ENCODE results near the gene AFF1. TPM values are rescaled to one million over a fixed set of nuclear protein-coding genes. Genes with fewer than 3 reads are reported as not detected.

AFF1 gene
- total RNA-seq, 4 donors from 2014 or later, result 105 to 152 (median 111) TPM

DNA sequence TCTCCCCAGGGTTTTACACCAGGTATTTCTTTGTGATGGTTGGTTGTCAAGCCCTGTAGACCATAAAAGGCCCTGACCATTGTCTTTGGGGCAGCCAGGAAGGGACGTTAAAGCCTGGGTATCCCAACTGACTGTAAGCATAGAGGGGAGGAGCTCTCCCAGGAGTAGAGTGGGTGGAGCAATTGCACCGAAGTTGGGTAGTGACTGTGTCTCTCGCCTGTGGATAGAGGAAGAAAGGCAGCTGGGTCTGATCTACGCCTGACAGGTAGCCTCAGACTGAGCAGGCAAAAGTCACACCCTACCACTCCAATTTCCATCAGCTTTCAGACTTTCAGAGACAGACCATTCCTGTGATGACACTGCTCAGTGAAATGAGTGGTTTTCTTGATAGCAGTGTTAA, 162.3 kb downstream of the AFF1 start:
- Histone ChIP-seq H3K4me3 (no peak overlapping the region), H3K27ac (no peak overlapping the region), H3K4me1 (peaks cover 0 to 47% (median 7%) of the 10 kb centered on the region in 4 donors), H3K36me3 (peaks cover 0 to 18% (median 0%) of the 10 kb centered on the region in 3 donors), H3K27me3 (no peaks in the 10 kb centered on the region), H3K9me3 (no peaks in the 10 kb centered on the region)
- no peak for TF ChIP-seq POLR2A (IDR thresholded peaks at IDR 0.05)
- TF ChIP-seq, protein P1, sequence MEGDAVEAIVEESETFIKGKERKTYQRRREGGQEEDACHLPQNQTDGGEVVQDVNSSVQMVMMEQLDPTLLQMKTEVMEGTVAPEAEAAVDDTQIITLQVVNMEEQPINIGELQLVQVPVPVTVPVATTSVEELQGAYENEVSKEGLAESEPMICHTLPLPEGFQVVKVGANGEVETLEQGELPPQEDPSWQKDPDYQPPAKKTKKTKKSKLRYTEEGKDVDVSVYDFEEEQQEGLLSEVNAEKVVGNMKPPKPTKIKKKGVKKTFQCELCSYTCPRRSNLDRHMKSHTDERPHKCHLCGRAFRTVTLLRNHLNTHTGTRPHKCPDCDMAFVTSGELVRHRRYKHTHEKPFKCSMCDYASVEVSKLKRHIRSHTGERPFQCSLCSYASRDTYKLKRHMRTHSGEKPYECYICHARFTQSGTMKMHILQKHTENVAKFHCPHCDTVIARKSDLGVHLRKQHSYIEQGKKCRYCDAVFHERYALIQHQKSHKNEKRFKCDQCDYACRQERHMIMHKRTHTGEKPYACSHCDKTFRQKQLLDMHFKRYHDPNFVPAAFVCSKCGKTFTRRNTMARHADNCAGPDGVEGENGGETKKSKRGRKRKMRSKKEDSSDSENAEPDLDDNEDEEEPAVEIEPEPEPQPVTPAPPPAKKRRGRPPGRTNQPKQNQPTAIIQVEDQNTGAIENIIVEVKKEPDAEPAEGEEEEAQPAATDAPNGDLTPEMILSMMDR (IDR thresholded peaks at IDR 0.05), result no peak
- no peak for TF ChIP-seq EP300 (IDR thresholded peaks at IDR 0.05)
- WGBS, 2 donors, result 57% methylated on average over 4 of the region's 4 CpGs
- no peak for DNase-seq (ENCODE audit: low spot score in 2 of 2)

DNA sequence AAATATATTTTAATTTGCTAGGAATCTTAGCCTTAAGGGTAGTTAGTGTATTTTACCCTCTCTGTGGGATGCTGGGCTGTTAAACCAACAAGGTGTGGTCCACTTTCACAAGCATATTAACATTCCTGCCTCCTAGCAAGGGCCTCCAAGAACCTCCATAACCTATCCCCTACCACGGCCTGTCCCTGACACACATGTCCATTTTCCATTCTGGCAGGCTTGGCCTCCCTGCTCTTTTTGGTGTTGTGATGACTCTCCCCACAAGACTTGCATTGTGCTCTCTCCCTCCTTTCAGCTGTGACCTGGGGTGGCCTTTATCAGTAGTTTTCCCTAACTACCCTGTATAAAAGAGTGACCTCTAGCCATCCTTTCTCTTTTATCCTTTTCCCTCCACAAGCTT, 165.4 kb downstream of the AFF1 start:
- no peak for DNase-seq (ENCODE audit: low spot score in 2 of 2)
- Histone ChIP-seq H3K4me3 (no peak overlapping the region), H3K9me3 (no peaks in the 10 kb centered on the region), H3K27ac (no peak overlapping the region), H3K27me3 (no peaks in the 10 kb centered on the region), H3K4me1 (peaks cover 0 to 46% (median 5%) of the 10 kb centered on the region in 4 donors), H3K36me3 (peaks cover 0 to 11% (median 0%) of the 10 kb centered on the region in 3 donors)
- 52 to 70% methylated on average over 1 of the region's 1 CpG for WGBS, 2 donors
- TF ChIP-seq POLR2A (IDR thresholded peaks at IDR 0.05), result no peak
- TF ChIP-seq, protein P1 (IDR thresholded peaks at IDR 0.05), result no peak
- TF ChIP-seq EP300 (IDR thresholded peaks at IDR 0.05), result no peak

DNA sequence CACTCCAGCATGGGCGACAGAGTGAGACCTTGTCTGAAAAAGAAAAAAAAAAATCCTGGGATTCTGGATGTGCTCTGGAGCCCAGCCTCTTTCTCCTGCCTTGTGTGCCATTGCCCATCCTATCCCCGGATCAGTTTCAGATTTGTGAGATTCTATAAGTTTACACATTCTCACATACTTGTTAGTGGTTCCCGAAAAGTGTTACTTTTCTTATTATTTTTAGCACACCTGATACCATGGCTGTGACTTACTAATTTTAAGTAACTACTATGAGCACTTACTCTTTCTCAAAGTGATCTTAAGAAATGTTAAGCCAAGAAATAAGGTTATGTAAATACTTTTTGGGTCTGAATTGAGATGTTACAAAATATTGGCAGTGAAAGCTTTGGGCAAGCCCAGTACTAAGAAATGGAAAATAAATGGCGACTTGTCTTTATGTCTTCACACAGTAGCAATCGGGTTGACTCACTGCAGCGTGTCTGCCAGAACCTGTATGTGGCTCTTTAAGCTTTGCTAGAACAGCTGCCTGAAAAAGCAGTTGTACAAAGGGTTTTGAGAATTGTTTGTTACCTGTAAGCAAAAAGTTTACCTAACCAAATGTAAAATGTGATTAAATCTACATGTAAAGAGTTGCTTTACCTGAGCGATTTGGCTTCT, 166.9 kb downstream of the AFF1 start:
- TF ChIP-seq, protein P1 (IDR thresholded peaks at IDR 0.05), result no peak
- no peak for TF ChIP-seq EP300 (IDR thresholded peaks at IDR 0.05)
- no peak for TF ChIP-seq POLR2A (IDR thresholded peaks at IDR 0.05)
- H3K4me3 ChIP-seq, result no peak overlapping the region
- no peaks in the 10 kb centered on the region for H3K27me3 ChIP-seq
- peaks cover 0 to 47% (median 5%) of the 10 kb centered on the region in 4 donors for H3K4me1 ChIP-seq
- WGBS, 2 donors, result 81 to 92% methylated on average over 7 of the region's 7 CpGs
- no peaks in the 10 kb centered on the region for H3K9me3 ChIP-seq
- H3K36me3 ChIP-seq, result peaks cover 0 to 24% (median 0%) of the 10 kb centered on the region in 3 donors
- DNase-seq (ENCODE audit: low spot score in 2 of 2), result no peak
- peak overlapping the region in 1 of 4 donors; percentile 9 for H3K27ac ChIP-seq

DNA sequence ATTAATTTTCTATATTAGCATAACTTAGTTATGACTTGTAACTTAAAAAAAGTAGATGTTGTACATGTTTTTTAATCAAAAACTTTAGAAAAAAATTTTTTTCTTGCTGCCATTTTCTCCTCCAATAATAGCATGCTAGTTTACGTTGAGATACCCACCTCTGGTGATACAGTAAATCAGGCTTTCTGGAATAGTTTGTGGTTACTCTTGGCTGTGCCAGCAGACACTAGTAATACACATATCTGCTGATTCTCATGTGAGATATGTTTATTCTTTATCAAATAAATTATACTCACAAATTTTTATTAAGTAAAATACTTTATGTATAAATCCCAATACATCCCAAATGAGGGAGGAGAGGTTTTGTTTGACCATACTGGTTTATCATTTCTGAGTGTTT, 168.3 kb downstream of the AFF1 start:
- H3K4me1 ChIP-seq, result peaks cover 0 to 54% (median 10%) of the 10 kb centered on the region in 4 donors
- peak overlapping the region in 2 of 4 donors; percentile 42 to 49 for H3K27ac ChIP-seq
- H3K4me3 ChIP-seq, result no peak overlapping the region
- no peak for DNase-seq (ENCODE audit: low spot score in 2 of 2)
- TF ChIP-seq, protein P1 (IDR thresholded peaks at IDR 0.05), result no peak
- no peak for TF ChIP-seq POLR2A (IDR thresholded peaks at IDR 0.05)
- TF ChIP-seq EP300 (IDR thresholded peaks at IDR 0.05), result no peak
- 84 to 92% methylated on average over 1 of the region's 1 CpG for WGBS, 2 donors
- H3K9me3 ChIP-seq, result no peaks in the 10 kb centered on the region
- no peaks in the 10 kb centered on the region for H3K27me3 ChIP-seq
- H3K36me3 ChIP-seq, result peaks cover 0 to 21% (median 0%) of the 10 kb centered on the region in 3 donors

DNA sequence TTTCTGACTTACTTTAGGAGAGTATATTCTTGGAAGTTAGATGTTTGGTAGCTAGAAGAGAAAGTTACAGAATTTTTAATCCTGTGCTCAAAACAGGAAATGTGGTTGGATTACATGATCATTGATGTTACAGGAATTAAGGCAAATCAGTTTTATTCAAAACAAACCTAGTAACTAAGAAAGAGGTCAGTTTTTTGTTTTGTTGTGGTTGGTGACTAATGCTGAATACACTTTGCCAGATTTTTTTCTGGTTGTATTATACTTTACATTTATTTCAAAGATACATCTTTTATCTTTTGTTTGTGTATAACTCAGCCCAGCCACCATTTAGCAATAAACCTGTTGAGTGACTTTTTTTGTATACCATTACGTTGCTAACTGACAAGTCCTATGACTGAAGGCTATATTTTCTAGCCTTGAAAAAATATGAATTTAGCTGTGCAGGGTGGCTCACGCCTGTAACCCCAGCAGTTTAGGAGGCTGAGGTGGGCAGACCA, 168.9 kb downstream of the AFF1 start:
- Histone ChIP-seq H3K4me3 (no peak overlapping the region), H3K36me3 (peaks cover 0 to 28% (median 0%) of the 10 kb centered on the region in 3 donors), H3K27me3 (no peaks in the 10 kb centered on the region), H3K9me3 (no peaks in the 10 kb centered on the region), H3K4me1 (peaks cover 0 to 55% (median 13%) of the 10 kb centered on the region in 4 donors), H3K27ac (peak overlapping the region in 2 of 4 donors; percentile 42 to 49)
- 84 to 89% methylated on average over 2 of the region's 2 CpGs for WGBS, 2 donors
- DNase-seq (ENCODE audit: low spot score in 2 of 2), result no peak
- TF ChIP-seq, protein P1 (IDR thresholded peaks at IDR 0.05), result no peak
- TF ChIP-seq POLR2A (IDR thresholded peaks at IDR 0.05) (no peak), EP300 (IDR thresholded peaks at IDR 0.05) (no peak)
